Measurements from ENCODE around the gene SEL1L. TPM values are rescaled to one million over a fixed set of nuclear protein-coding genes. Genes with fewer than 3 reads are reported as not detected.
A peak's percentile ranks its signal among the peaks of the same experiment; 100 is the strongest.
"Not testable (repeated sequence)": the region's sequence is repeated elsewhere in the genome, so short reads cannot be mapped to it uniquely, and the experiment has no call there.

Gene SEL1L
- total and polyA plus RNA-seq, 2 donors: 35.3 to 80.4 TPM

DNA sequence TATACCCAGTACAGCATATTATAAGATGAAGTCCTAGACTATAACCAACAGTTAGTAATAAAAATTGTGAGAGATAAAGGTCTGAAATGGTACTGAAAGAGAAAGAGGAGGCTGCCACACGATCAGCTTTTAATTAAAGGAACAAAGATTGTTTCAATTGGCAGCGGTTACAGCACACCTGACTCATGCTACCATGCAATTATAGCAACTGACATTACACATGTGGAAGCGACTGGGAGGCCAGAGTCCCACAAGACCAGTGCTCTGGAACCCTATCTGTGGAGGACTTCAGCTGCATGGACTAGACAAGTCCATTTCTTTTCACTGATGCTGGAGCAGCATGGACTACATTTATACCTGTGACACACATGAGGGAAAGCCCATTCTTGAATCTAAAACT is 55.2 kb downstream of the SEL1L start:
- Histone ChIP-seq H3K36me3 (ENCODE audit: insufficient read depth) (peaks cover 2% of the 10 kb centered on the region), H3K4me3 (ENCODE audit: low read depth, low read length) (no peak overlapping the region), H3K27ac (ENCODE audit: low read depth) (no peak overlapping the region), H3K4me1 (ENCODE audit: insufficient read depth) (no peaks in the 10 kb centered on the region)
- no peak for DNase-seq (ENCODE audit: extremely low spot score)
- WGBS: 84% methylated on average over 3 of the region's 3 CpGs

GRCh38 chr14:81476816-81477215 is 56.8 kb downstream of the SEL1L start:
- H3K36me3 ChIP-seq (ENCODE audit: insufficient read depth): no peaks in the 10 kb centered on the region
- no peak for DNase-seq (ENCODE audit: extremely low spot score)
- H3K4me3 ChIP-seq (ENCODE audit: low read depth, low read length): no peak overlapping the region
- H3K4me1 ChIP-seq (ENCODE audit: insufficient read depth): no peaks in the 10 kb centered on the region
- H3K27ac ChIP-seq (ENCODE audit: low read depth): no peak overlapping the region
- WGBS: 91% methylated on average over 5 of the region's 5 CpGs

GRCh38 chr14:81474685-81475324 is 58.8 kb downstream of the SEL1L start:
- Histone ChIP-seq H3K27ac (ENCODE audit: low read depth) (no peak overlapping the region), H3K4me3 (ENCODE audit: low read depth, low read length) (no peak overlapping the region), H3K4me1 (ENCODE audit: insufficient read depth) (no peaks in the 10 kb centered on the region), H3K36me3 (ENCODE audit: insufficient read depth) (no peaks in the 10 kb centered on the region)
- 90% methylated on average over 5 of the region's 5 CpGs for WGBS
- DNase-seq (ENCODE audit: extremely low spot score): no peak

DNA sequence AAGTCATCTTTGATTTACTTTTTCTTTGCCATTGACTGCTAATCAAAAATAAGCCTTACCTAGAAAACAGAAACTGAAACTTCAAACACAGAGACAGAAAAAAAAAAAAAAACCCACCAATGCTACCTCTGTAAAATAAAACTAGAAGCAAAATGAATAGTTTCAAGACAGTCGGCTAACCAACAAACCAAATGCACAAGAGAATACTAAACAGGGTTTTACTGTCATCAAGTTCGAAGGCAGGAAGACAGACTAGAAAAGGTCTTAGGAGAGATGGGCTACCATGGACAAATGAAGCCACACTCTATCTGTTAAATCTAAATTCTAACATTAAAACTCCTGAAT is 59.5 kb downstream of the SEL1L start:
- DNase-seq (ENCODE audit: extremely low spot score): no peak
- no peak overlapping the region for H3K27ac ChIP-seq (ENCODE audit: low read depth)
- 78% methylated on average over 2 of the region's 2 CpGs for WGBS
- H3K4me1 ChIP-seq (ENCODE audit: insufficient read depth): no peaks in the 10 kb centered on the region
- no peaks in the 10 kb centered on the region for H3K36me3 ChIP-seq (ENCODE audit: insufficient read depth)
- H3K4me3 ChIP-seq (ENCODE audit: low read depth, low read length): no peak overlapping the region

GRCh38 chr14:81473456-81474147 is 60.1 kb downstream of the SEL1L start:
- Histone ChIP-seq H3K36me3 (ENCODE audit: insufficient read depth) (no peaks in the 10 kb centered on the region), H3K27ac (ENCODE audit: low read depth) (no peak overlapping the region), H3K4me1 (ENCODE audit: insufficient read depth) (no peaks in the 10 kb centered on the region), H3K4me3 (ENCODE audit: low read depth, low read length) (no peak overlapping the region)
- no peak for DNase-seq (ENCODE audit: extremely low spot score)
- 73% methylated on average over 3 of the region's 3 CpGs for WGBS

GRCh38 chr14:81472096-81472800 is 61.4 kb downstream of the SEL1L start:
- H3K4me1 ChIP-seq (ENCODE audit: insufficient read depth): no peaks in the 10 kb centered on the region
- H3K36me3 ChIP-seq (ENCODE audit: insufficient read depth): no peaks in the 10 kb centered on the region
- 70% methylated on average over 3 of the region's 3 CpGs for WGBS
- no peak overlapping the region for H3K4me3 ChIP-seq (ENCODE audit: low read depth, low read length)
- DNase-seq (ENCODE audit: extremely low spot score): no peak
- no peak overlapping the region for H3K27ac ChIP-seq (ENCODE audit: low read depth)

- DNase-seq (ENCODE audit: extremely low spot score): no peak
- Histone ChIP-seq H3K4me1 (ENCODE audit: insufficient read depth) (no peaks in the 10 kb centered on the region), H3K27ac (ENCODE audit: low read depth) (no peak overlapping the region), H3K4me3 (ENCODE audit: low read depth, low read length) (no peak overlapping the region), H3K36me3 (ENCODE audit: insufficient read depth) (no peaks in the 10 kb centered on the region)
- 68% methylated on average over 7 of the region's 7 CpGs for WGBS
Observed at GRCh38 chr14:81471062-81471461, 62.6 kb downstream of the SEL1L start.

GRCh38 chr14:81470557-81470826 is 63.2 kb downstream of the SEL1L start:
- WGBS: 92% methylated on average over 5 of the region's 5 CpGs
- H3K27ac ChIP-seq (ENCODE audit: low read depth): not testable (repeated sequence)

DNA sequence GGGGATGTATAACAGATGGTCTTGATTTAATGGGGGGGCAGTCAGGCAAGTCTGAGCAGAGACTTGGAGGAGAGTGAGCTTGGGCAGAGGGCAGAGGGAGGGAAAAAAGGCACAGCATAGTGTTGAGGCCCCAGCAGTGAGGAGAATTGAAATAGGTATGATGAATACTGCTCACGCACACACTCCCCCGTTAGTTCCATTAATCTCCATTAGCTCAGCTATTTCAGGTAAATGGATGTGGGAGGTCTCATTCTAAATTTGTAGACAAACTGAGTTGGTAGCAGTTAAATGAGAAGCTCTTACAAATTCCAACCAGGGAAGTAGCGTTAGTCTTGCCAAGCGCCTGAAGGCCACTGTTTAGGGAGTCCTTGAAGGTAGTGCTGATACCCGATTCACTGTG is 66.8 kb downstream of the SEL1L start:
- DNase-seq (ENCODE audit: extremely low spot score): no peak
- Histone ChIP-seq H3K27ac (ENCODE audit: low read depth) (no peak overlapping the region), H3K36me3 (ENCODE audit: insufficient read depth) (no peaks in the 10 kb centered on the region), H3K4me1 (ENCODE audit: insufficient read depth) (no peaks in the 10 kb centered on the region), H3K4me3 (ENCODE audit: low read depth, low read length) (no peak overlapping the region)
- 91% methylated on average over 5 of the region's 5 CpGs for WGBS

More at GRCh38 chr14:81470557-81470826, 63.2 kb downstream of the SEL1L start:
- DNase-seq (ENCODE audit: extremely low spot score); H3K36me3 ChIP-seq (ENCODE audit: insufficient read depth); H3K4me3 ChIP-seq (ENCODE audit: low read depth, low read length); H3K4me1 ChIP-seq (ENCODE audit: insufficient read depth): not testable (repeated sequence)

GRCh38 chr14:81465507-81466228 is 68.0 kb downstream of the SEL1L start:
- no peak for DNase-seq (ENCODE audit: extremely low spot score)
- no peak overlapping the region for H3K4me3 ChIP-seq (ENCODE audit: low read depth, low read length)
- 83% methylated on average over 13 of the region's 13 CpGs for WGBS

DNA sequence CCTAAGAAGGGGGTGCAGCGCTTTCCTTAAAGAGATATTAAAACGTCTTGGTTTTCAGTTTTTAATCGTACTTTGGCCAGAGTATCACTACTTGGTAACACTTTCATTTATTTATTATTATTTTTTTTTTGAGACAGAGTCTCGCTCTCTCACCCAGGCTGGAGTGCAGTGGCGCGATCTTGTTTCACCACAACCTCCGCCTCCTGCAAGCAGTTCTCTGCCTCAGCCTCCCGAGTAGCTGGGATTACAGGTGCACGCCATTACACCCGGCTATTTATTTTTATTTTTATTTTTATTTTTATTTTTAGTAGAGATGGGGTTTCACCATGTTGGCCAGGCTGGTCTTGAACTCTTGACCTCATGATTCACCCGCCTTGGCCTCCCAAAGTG is 68.7 kb downstream of the SEL1L start:
- 42% methylated on average over 11 of the region's 11 CpGs for WGBS
- H3K27ac ChIP-seq (ENCODE audit: low read depth); DNase-seq (ENCODE audit: extremely low spot score): not testable (repeated sequence)

More at GRCh38 chr14:81465507-81466228, 68.0 kb downstream of the SEL1L start:
- Histone ChIP-seq H3K27ac (ENCODE audit: low read depth) (no peak overlapping the region), H3K36me3 (ENCODE audit: insufficient read depth) (no peaks in the 10 kb centered on the region), H3K4me1 (ENCODE audit: insufficient read depth) (no peaks in the 10 kb centered on the region)

DNA sequence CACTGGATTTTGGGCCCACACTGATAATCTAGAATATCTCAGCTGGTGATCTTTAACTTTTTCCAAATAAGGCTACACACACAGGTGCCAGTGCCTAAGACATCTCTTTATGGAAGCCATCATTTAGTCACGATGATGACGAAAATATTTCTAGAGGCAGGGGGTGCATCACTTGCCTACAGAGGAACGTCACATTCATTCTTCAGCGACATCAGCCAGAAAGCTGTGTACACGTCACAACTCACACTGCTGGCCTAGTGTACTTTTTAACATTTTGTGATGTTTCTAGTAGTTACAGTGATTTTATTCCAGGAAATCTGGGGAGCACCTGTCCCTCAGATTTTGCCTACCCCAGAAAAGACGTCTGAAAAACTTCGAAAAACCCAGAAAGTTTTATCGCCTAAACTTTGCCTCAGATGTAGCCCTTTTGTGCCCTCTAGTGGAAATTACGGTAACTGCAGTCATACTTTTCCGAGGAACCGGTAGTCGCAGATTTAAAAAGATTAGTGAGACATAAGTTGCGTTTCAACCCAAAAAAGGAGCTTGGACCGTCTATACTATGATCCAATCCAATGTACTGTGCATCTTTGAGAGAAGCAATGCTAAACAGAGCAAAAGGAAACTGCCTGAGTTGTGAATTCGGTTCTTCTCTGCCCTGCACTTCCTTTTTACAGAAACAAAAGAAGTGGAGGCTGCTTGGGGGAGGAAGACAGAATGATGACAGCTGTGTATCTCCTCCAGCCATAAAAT is 69.2 kb downstream of the SEL1L start:
- Histone ChIP-seq H3K36me3 (ENCODE audit: insufficient read depth) (no peaks in the 10 kb centered on the region), H3K27ac (ENCODE audit: low read depth) (no peak overlapping the region)
- DNase-seq (ENCODE audit: extremely low spot score): no peak

More for the DNA sequence above, 68.7 kb downstream of the SEL1L start:
- not testable (repeated sequence) for H3K36me3 ChIP-seq (ENCODE audit: insufficient read depth); H3K4me1 ChIP-seq (ENCODE audit: insufficient read depth)
- peak overlapping the region; percentile 34 for H3K4me3 ChIP-seq (ENCODE audit: low read depth, low read length)

DNA sequence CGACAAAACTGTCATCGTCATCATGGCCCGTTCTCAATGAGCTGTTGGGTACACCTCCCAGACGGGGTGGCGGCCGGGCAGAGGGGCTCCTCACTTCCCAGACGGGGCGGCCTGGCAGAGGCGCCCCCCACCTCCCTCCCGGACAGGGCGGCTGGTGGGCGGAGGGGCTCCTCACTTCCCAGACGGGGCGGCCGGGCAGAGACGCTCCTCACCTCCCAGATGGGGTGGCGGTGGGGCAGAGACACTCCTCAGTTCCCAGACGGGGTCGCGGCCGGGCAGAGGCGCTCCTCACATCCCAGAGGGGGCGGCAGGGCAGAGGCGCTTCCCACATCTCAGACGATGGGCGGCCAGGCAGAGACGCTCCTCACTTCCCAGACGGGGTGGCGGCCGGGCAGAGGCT is 71.3 kb downstream of the SEL1L start:
- not testable (repeated sequence) for H3K27ac ChIP-seq (ENCODE audit: low read depth); H3K36me3 ChIP-seq (ENCODE audit: insufficient read depth); DNase-seq (ENCODE audit: extremely low spot score); H3K4me1 ChIP-seq (ENCODE audit: insufficient read depth); H3K4me3 ChIP-seq (ENCODE audit: low read depth, low read length)
- WGBS: 96% methylated on average over 30 of the region's 30 CpGs

More for the DNA sequence above, 69.2 kb downstream of the SEL1L start:
- H3K4me3 ChIP-seq (ENCODE audit: low read depth, low read length): peak overlapping the region; percentile 34
- H3K4me1 ChIP-seq (ENCODE audit: insufficient read depth): no peaks in the 10 kb centered on the region
- WGBS: 20% methylated on average over 15 of the region's 15 CpGs
